SK-N-DZ (cell line): ENCODE results near the gene ARHGAP31.
"Not testable (repeated sequence)": the region's sequence is repeated elsewhere in the genome, so short reads cannot be mapped to it uniquely, and the experiment has no call there.

ENCODE experiments used
- DNase-seq: peaks from one replicate; pipeline ENCODE4 v3.0.0-alpha.2; 2015; ENCODE audit warnings: low spot score

The ARHGAP31 gene

GRCh38 chr3:119349354-119350041 lies 55.3 kb downstream of the ARHGAP31 start:
- DNase-seq, result no peak

- no peak for DNase-seq
Measured at GRCh38 chr3:119350114-119350513, 55.9 kb downstream of the ARHGAP31 start.

- DNase-seq, result no peak
Measured at GRCh38 chr3:119351581-119351980, 57.4 kb downstream of the ARHGAP31 start.

GRCh38 chr3:119352034-119352609 lies 57.9 kb downstream of the ARHGAP31 start:
- DNase-seq, result no peak

- peak; percentile 32 for DNase-seq
Measured at GRCh38 chr3:119352863-119353527, 58.8 kb downstream of the ARHGAP31 start.

GRCh38 chr3:119355608-119356007 lies 61.4 kb downstream of the ARHGAP31 start:
- DNase-seq, result not testable (repeated sequence)

- no peak for DNase-seq
Measured at GRCh38 chr3:119356646-119357045, 62.5 kb downstream of the ARHGAP31 start.

- no peak for DNase-seq
Measured at GRCh38 chr3:119357190-119357589, 63.0 kb downstream of the ARHGAP31 start.

GRCh38 chr3:119359476-119360326 lies 65.5 kb downstream of the ARHGAP31 start:
- no peak for DNase-seq

- DNase-seq, result no peak
Measured at GRCh38 chr3:119360736-119361462, 66.7 kb downstream of the ARHGAP31 start.

GRCh38 chr3:119362010-119362409 lies 67.8 kb downstream of the ARHGAP31 start:
- DNase-seq, result no peak

GRCh38 chr3:119362940-119363725 lies 69.0 kb downstream of the ARHGAP31 start:
- no peak for DNase-seq

- DNase-seq, result no peak
Measured at GRCh38 chr3:119364401-119364800, 70.2 kb downstream of the ARHGAP31 start.

- DNase-seq, result no peak
Measured at GRCh38 chr3:119365418-119365817, 71.2 kb downstream of the ARHGAP31 start.

GRCh38 chr3:119367000-119367399 lies 72.8 kb downstream of the ARHGAP31 start:
- no peak for DNase-seq

GRCh38 chr3:119368298-119368697 lies 74.1 kb downstream of the ARHGAP31 start:
- DNase-seq, result no peak

- DNase-seq, result not testable (repeated sequence)
Measured at GRCh38 chr3:119371786-119372185, 77.6 kb downstream of the ARHGAP31 start.

GRCh38 chr3:119375106-119375505 lies 80.9 kb downstream of the ARHGAP31 start:
- DNase-seq, result no peak

GRCh38 chr3:119375510-119375909 lies 81.3 kb downstream of the ARHGAP31 start:
- no peak for DNase-seq

- no peak for DNase-seq
Measured at GRCh38 chr3:119376758-119377157, 82.6 kb downstream of the ARHGAP31 start.
